Mesendoderm (in vitro differentiated cells): ENCODE data around the gene ATP2A3.

Experiments used
- DNase-seq: peaks from one replicate; pipeline ENCODE4 v3.0.0; 2013
- H2AK5ac ChIP-seq: 2 replicates; pipeline ENCODE4 v1.6.1; 2013; ENCODE audit warnings: low read length, inconsistent platforms
- H2BK120ac ChIP-seq: 2 replicates; pipeline ENCODE4 v1.6.1; 2013; ENCODE audit warnings: low read depth, mild to moderate bottlenecking, low read length, moderate library complexity, mixed read lengths
- H2BK15ac ChIP-seq: replicated peaks from 2 replicates; pipeline ENCODE4 v1.6.1; 2013; ENCODE audit warnings: low read depth, mild to moderate bottlenecking, moderate library complexity
- H2BK5ac ChIP-seq: 2 replicates; pipeline ENCODE4 v1.6.1; 2013; ENCODE audit warnings: low read length, inconsistent platforms
- H3K18ac ChIP-seq: 2 replicates; pipeline ENCODE4 v1.6.1; 2013; ENCODE audit warnings: mild to moderate bottlenecking, low read length, mixed read lengths
- H3K23ac ChIP-seq: one replicate; pipeline ENCODE4 v1.6.1; 2013; ENCODE audit warnings: low read length
- H3K27ac ChIP-seq: 2 replicates; pipeline ENCODE4 v1.5.1; 2013; ENCODE audit warnings: low read depth, mild to moderate bottlenecking, inconsistent platforms, low read length, moderate library complexity
- H3K27me3 ChIP-seq: 2 replicates; pipeline ENCODE4 v1.6.1; 2013; ENCODE audit warnings: low read length, control low read depth, mild to moderate bottlenecking, inconsistent platforms; ENCODE audit not compliant: insufficient read depth, poor library complexity
- H3K36me3 ChIP-seq: 2 replicates; pipeline ENCODE4 v1.6.1; 2013; ENCODE audit warnings: low read length, inconsistent platforms; ENCODE audit not compliant: control insufficient read depth, insufficient read depth
- H3K4ac ChIP-seq: one replicate; pipeline ENCODE4 v1.6.1; 2013; ENCODE audit warnings: low read depth, mild to moderate bottlenecking, low read length, moderate library complexity
- H3K4me1 ChIP-seq: 2 replicates; pipeline ENCODE4 v1.6.1; 2013; ENCODE audit warnings: low read depth, low read length, inconsistent platforms; ENCODE audit not compliant: control insufficient read depth
- H3K4me2 ChIP-seq: 2 replicates; pipeline ENCODE4 v1.6.1; 2013; ENCODE audit warnings: low read length
- H3K4me3 ChIP-seq: 2 replicates; pipeline ENCODE4 v1.5.1; 2013; ENCODE audit warnings: mild to moderate bottlenecking, low read length
- H3K56ac ChIP-seq: one replicate; pipeline ENCODE4 v1.6.1; 2013; ENCODE audit warnings: low read length
- H3K79me1 ChIP-seq: 2 replicates; pipeline ENCODE4 v1.6.1; 2013; ENCODE audit warnings: low read length, inconsistent platforms
- H3K79me2 ChIP-seq: 2 replicates; pipeline ENCODE4 v1.6.1; 2013; ENCODE audit warnings: mild to moderate bottlenecking, low read length; ENCODE audit not compliant: control insufficient read depth, insufficient read depth
- H3K9ac ChIP-seq: 2 replicates; pipeline ENCODE4 v1.6.1; 2013; ENCODE audit warnings: low read length, inconsistent platforms
- H4K5ac ChIP-seq: one replicate; pipeline ENCODE4 v1.6.1; 2013; ENCODE audit warnings: low read length
- H4K8ac ChIP-seq: one replicate; pipeline ENCODE4 v1.6.1; 2013; ENCODE audit warnings: low read depth, mild to moderate bottlenecking, control low read depth, low read length, moderate library complexity
- WGBS: extraction: QIAGEN DNeasy Blood & Tissue Kit; methylation state at CpG from one replicate; pipeline ENCODE4 v1.1.7; 2013; ENCODE audit warnings: low lambda C conversion rate, missing lambda C conversion rate; ENCODE audit not compliant: insufficient coverage; ENCODE audit errors: extremely low coverage; 5-methylcytosine and 5-hydroxymethylcytosine counted together

Gene ATP2A3

GRCh38 chr17:3983606-3984484 is 19.6 kb upstream of the ATP2A3 start:
- Histone ChIP-seq H3K56ac (peak overlapping the region; percentile 76), H3K18ac (no peak overlapping the region), H4K5ac (no peak overlapping the region), H2BK15ac (no peak overlapping the region), H3K4me3 (no peak overlapping the region), H3K23ac (no peak overlapping the region), H4K8ac (no peak overlapping the region), H3K79me1 (no peaks in the 10 kb centered on the region), H3K36me3 (no peaks in the 10 kb centered on the region), H2AK5ac (no peak overlapping the region), H2BK5ac (no peak overlapping the region), H3K4ac (no peak overlapping the region), H3K9ac (no peak overlapping the region), H3K79me2 (no peaks in the 10 kb centered on the region), H3K4me1 (no peaks in the 10 kb centered on the region), H3K27ac (no peak overlapping the region), H2BK120ac (no peak overlapping the region), H3K27me3 (no peaks in the 10 kb centered on the region), H3K4me2 (no peak overlapping the region)
- WGBS: no CpG with 5 or more reads among the region's 18 CpGs
- DNase-seq: peak; percentile 83

GRCh38 chr17:3982541-3983017 is 18.3 kb upstream of the ATP2A3 start:
- H3K4me1 ChIP-seq: no peaks in the 10 kb centered on the region
- DNase-seq: no peak
- no peak overlapping the region for H4K5ac ChIP-seq
- H3K36me3 ChIP-seq: no peaks in the 10 kb centered on the region
- H4K8ac ChIP-seq: no peak overlapping the region
- no peak overlapping the region for H3K4me3 ChIP-seq
- no peak overlapping the region for H3K4me2 ChIP-seq
- H3K79me1 ChIP-seq: no peaks in the 10 kb centered on the region
- no peak overlapping the region for H2AK5ac ChIP-seq
- H2BK5ac ChIP-seq: no peak overlapping the region
- no peak overlapping the region for H3K56ac ChIP-seq
- no peak overlapping the region for H3K4ac ChIP-seq
- no peak overlapping the region for H3K18ac ChIP-seq
- H3K79me2 ChIP-seq: no peaks in the 10 kb centered on the region
- no peak overlapping the region for H2BK15ac ChIP-seq
- no peak overlapping the region for H3K23ac ChIP-seq
- H2BK120ac ChIP-seq: no peak overlapping the region
- H3K27ac ChIP-seq: no peak overlapping the region
- no CpG with 5 or more reads among the region's 8 CpGs for WGBS
- H3K9ac ChIP-seq: no peak overlapping the region
- H3K27me3 ChIP-seq: no peaks in the 10 kb centered on the region

GRCh38 chr17:3982113-3982512 is 17.9 kb upstream of the ATP2A3 start:
- no peak overlapping the region for H3K9ac ChIP-seq
- DNase-seq: no peak
- H3K27me3 ChIP-seq: no peaks in the 10 kb centered on the region
- H3K18ac ChIP-seq: no peak overlapping the region
- H3K4me1 ChIP-seq: no peaks in the 10 kb centered on the region
- no peak overlapping the region for H3K4me2 ChIP-seq
- H2AK5ac ChIP-seq: no peak overlapping the region
- no peak overlapping the region for H2BK15ac ChIP-seq
- H3K36me3 ChIP-seq: no peaks in the 10 kb centered on the region
- H3K23ac ChIP-seq: no peak overlapping the region
- H3K4me3 ChIP-seq: no peak overlapping the region
- H3K4ac ChIP-seq: no peak overlapping the region
- no peak overlapping the region for H4K5ac ChIP-seq
- no peak overlapping the region for H2BK120ac ChIP-seq
- H3K79me1 ChIP-seq: no peaks in the 10 kb centered on the region
- H3K56ac ChIP-seq: no peak overlapping the region
- H3K27ac ChIP-seq: no peak overlapping the region
- H3K79me2 ChIP-seq: no peaks in the 10 kb centered on the region
- no CpG with 5 or more reads among the region's 21 CpGs for WGBS
- no peak overlapping the region for H4K8ac ChIP-seq
- no peak overlapping the region for H2BK5ac ChIP-seq

GRCh38 chr17:3981455-3981854 is 17.2 kb upstream of the ATP2A3 start:
- Histone ChIP-seq H2BK5ac (no peak overlapping the region), H4K8ac (no peak overlapping the region), H3K56ac (peak overlapping the region; percentile 64), H3K27me3 (no peaks in the 10 kb centered on the region), H2AK5ac (no peak overlapping the region), H3K18ac (no peak overlapping the region), H3K9ac (no peak overlapping the region), H3K79me2 (no peaks in the 10 kb centered on the region), H3K4me2 (no peak overlapping the region), H2BK15ac (no peak overlapping the region), H3K4me3 (no peak overlapping the region), H3K79me1 (no peaks in the 10 kb centered on the region), H2BK120ac (no peak overlapping the region), H3K27ac (no peak overlapping the region), H3K36me3 (no peaks in the 10 kb centered on the region), H3K23ac (no peak overlapping the region), H4K5ac (no peak overlapping the region), H3K4ac (no peak overlapping the region), H3K4me1 (no peaks in the 10 kb centered on the region)
- WGBS: no CpG with 5 or more reads among the region's 23 CpGs
- no peak for DNase-seq

- Histone ChIP-seq H2BK15ac (no peak overlapping the region), H3K36me3 (no peaks in the 10 kb centered on the region), H3K79me2 (no peaks in the 10 kb centered on the region), H4K5ac (no peak overlapping the region), H3K18ac (no peak overlapping the region), H3K79me1 (no peaks in the 10 kb centered on the region), H3K4me1 (no peaks in the 10 kb centered on the region), H3K27ac (no peak overlapping the region), H3K9ac (no peak overlapping the region), H3K4me2 (no peak overlapping the region), H2AK5ac (no peak overlapping the region), H2BK5ac (no peak overlapping the region), H3K4ac (no peak overlapping the region), H3K27me3 (no peaks in the 10 kb centered on the region), H2BK120ac (no peak overlapping the region), H3K23ac (no peak overlapping the region), H3K4me3 (no peak overlapping the region), H3K56ac (no peak overlapping the region), H4K8ac (no peak overlapping the region)
- no CpG with 5 or more reads among the region's 19 CpGs for WGBS
- DNase-seq: no peak
Observed at GRCh38 chr17:3980381-3981014, 16.3 kb upstream of the ATP2A3 start.
